GM12891 (cell line): Measurements from ENCODE around the gene TIFAB.

Experiments
- POLR2A ChIP-seq: IDR thresholded peaks from 2 replicates; pipeline ENCODE4 v1.6.1; 2011; ENCODE audit warnings: low read depth, low read length, control low read depth
- POLR2AphosphoS5 ChIP-seq: IDR thresholded peaks from 2 replicates; pipeline ENCODE4 v1.6.1; 2011; ENCODE audit warnings: low read depth, low read length, control low read depth
- TAF1 ChIP-seq: IDR thresholded peaks from 2 replicates; pipeline ENCODE4 v1.6.1; 2011; ENCODE audit warnings: low read depth, low read length, control low read depth

GRCh38 chr5:135442431-135443160, 9.6 kb downstream of the TIFAB start:
- TF ChIP-seq POLR2AphosphoS5 = no peak
- no peak for TF ChIP-seq TAF1
- TF ChIP-seq POLR2A = no peak
